ENCODE measurements around the gene DIAPH1.
A peak's percentile ranks its signal among the peaks of the same experiment; 100 is the strongest.

The DIAPH1 gene

DNA sequence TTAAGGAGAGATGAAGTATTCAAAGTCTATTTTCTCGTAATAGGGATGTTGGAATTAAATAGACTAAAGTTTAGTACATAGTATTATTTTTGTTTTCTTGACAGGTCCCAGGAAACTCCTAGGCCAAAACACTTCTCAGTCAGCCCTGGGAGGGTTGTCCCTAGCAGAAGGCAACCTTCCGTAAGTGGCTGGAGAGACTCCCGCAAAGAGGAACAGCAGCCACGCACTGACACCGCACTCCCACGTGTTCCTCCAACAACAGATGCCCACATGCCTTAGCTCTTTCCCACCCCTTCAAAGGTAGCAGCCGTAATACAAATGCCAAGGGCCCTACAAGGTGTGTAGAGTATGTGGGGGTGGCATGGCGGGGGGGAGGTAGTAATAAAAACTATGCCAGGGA, 101.5 kb downstream of the DIAPH1 start:
- no peak for DNase-seq

DNA sequence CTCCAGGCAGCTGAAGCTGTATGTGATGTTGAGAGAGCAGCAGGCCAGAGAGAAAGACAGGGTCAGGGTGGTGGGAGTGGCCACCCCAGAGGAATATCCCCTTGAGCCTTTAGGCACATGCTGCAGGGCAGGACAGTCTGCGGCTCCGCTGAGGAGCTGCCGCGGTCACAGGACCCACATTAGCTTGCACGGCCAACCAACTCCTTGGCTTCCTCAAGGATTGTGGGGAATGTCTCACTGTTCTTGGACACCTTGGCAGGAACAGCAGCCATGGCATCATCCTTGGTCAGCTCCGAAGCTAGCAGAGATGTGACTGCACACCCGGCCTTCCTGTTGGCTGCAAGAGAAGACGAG, 102.2 kb downstream of the DIAPH1 start:
- no peak for DNase-seq

GRCh38 chr5:141515946-141516671, 102.7 kb downstream of the DIAPH1 start:
- DNase-seq, result no peak

DNA sequence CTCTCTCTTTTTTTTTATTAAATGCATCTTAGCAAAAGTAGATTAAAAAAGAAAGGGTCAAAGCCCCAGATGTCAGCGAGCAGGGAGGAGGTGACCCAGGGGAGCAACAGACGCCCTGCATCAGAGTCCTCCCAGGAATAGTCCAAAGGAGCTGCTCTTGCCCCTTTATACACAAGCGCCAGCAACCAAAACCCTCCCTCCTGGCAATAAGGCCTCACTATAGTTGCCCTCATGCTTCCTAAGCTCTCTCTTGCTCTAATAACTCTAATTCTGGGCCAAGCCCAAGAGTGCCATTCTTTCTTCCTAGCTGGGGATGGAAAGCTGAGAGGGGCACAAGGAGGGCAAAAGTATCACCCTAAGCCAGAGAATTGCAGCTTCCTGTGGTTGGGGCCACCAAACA, 103.7 kb downstream of the DIAPH1 start:
- DNase-seq, result no peak

DNA sequence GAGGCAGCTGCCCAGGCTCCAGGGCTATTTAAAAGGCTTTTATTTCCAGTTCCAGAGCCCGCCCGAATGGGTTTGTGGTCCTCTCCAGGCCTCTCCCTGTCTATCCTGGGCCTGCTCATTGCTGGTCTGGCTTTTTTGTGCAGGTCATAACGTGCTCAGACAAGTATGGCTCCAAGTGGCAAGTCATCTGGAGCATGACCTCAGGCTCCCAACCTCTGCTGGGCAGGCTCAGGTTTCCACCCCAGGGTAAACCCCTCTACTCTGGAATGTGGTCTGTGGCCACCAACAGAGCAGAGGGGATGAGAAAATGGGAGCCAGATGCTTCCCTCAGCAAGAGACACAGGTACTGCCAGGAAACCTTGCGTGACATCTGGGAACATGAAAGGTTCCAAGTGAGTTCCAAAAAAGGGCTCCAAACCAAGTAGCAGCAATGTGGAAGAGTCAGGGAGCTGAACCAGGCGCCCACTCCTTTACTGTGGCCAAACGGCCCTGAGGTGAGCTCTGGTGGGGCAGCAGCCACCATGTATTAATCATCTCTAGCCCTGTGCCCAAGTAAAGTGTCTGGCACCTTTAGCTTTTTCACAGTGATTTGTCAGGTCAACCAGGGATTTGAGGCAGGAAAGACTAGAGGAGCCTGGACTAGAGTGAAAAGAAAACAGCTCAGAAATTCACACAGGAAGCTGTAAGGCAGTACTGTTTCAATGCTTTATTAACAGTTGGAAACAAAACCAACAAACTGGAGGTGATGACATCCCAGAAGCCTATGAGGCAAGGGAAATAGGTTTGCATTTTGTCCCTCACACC, 104.3 kb downstream of the DIAPH1 start:
- DNase-seq, result no peak

DNA sequence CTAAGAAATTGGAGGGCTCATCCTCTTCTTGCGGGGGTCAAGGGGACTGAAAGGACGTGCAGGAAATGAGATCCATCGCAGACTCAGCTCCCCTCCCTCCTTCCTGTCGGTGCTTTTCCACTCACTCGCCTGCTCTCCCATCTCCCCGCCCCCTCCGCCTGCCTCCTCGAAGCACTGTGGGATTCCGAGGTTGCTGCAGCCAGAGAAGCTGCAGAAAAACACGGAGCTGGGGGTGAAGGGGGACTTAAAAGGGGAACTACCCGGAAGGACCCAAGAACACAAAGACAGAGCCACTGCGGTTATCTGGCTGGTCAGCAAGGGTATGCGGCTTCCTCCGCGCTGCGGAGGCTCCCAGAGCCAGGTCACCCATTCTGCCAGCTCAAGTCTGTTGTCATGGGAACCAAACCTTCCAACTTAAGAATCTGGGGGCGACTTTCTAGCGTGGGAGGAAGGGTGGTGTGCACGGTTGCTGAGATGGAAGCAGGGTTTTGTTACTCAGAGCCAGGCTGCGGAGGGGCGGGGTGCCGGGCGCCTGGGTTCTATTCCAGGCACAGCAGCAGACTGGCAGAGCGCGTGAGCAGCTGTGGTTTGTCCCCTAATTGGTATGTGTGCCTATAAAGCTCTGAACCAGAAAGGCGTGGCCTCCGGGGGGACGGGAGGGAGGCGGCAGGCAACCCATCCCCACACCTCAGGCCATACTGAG, 105.0 kb downstream of the DIAPH1 start:
- no peak for DNase-seq

- DNase-seq, result no peak
These were observed 105.7 kb downstream of the DIAPH1 start for GRCh38 chr5:141512911-141513626.

DNA sequence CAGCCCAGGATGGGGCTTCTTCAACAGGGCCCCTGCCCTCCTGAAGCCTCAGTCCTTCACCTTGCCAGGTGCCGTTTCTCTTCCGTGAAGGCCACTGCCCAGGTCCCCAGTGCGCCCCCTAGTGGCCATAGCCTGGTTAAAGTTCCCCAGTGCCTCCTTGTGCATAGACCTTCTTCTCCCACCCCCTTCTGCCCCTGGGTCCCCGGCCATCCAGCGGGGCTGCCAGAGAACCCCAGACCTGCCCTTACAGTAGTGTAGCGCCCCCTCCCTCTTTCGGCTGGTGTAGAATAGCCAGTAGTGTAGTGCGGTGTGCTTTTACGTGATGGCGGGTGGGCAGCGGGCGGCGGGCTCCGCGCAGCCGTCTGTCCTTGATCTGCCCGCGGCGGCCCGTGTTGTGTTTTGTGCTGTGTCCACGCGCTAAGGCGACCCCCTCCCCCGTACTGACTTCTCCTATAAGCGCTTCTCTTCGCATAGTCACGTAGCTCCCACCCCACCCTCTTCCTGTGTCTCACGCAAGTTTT, 106.3 kb downstream of the DIAPH1 start:
- no peak for DNase-seq

GRCh38 chr5:141511771-141512325, 107.0 kb downstream of the DIAPH1 start:
- no peak for DNase-seq

GRCh38 chr5:141510850-141511601, 107.8 kb downstream of the DIAPH1 start:
- DNase-seq, result no peak

GRCh38 chr5:141510160-141510559, 108.6 kb downstream of the DIAPH1 start:
- no peak for DNase-seq

DNA sequence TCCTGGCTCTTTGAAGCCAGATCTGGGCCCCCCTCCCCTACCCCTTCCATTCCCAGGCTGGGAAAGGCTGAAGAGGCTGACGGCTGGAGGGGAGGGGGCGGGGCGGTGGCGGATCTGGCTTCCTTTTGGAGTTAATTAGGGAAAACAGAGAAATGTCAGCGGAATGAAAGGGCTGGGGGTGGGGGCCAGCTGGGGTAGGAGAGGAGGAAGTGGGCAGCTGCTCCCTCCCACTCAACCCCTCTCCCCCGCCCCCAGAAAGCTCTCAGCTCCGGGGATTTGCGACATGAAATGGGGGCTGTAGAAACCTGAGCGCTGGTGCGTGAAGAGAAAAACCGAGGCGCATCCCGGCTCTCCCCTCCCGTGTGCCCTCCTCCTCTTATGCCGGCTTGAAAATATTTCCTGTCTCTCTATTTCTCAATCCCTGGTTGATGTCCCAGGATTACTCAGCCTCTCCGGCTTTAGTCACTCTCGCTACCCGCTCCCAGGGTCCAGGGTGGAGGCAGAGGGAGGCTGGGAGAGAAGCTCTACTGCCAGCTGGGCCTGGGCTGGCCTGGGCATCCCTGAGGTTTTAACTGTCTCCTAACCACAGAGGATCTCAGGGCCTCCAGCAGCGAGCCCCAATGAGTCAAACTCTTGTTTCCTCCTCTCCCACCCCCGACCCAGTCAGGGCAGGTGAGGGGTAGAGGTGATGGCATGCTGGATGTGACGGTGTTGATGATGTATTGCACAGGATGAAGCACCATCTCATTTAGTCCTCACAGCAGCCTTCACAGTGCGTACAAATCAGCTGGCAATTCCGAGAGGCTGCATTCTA, 109.8 kb downstream of the DIAPH1 start:
- peak; percentile 44 for DNase-seq

DNA sequence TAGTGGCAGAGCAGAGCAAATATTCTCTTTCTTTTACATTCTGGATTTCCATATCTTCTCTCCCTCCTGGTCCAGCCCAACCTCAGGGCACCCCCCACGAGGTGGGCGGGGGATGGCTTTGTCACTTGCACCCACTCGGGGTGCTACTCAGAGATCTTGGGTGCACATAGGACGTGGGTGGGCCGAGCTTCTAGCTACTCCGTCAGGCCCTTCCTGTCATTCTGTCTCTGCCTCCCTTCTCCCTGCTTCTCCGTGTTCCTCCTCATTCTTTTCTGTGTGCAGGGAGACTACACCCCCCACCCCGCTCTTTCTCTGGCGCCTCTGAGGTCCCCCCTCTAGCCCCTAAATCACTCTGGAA, 110.4 kb downstream of the DIAPH1 start:
- DNase-seq, result no peak

DNA sequence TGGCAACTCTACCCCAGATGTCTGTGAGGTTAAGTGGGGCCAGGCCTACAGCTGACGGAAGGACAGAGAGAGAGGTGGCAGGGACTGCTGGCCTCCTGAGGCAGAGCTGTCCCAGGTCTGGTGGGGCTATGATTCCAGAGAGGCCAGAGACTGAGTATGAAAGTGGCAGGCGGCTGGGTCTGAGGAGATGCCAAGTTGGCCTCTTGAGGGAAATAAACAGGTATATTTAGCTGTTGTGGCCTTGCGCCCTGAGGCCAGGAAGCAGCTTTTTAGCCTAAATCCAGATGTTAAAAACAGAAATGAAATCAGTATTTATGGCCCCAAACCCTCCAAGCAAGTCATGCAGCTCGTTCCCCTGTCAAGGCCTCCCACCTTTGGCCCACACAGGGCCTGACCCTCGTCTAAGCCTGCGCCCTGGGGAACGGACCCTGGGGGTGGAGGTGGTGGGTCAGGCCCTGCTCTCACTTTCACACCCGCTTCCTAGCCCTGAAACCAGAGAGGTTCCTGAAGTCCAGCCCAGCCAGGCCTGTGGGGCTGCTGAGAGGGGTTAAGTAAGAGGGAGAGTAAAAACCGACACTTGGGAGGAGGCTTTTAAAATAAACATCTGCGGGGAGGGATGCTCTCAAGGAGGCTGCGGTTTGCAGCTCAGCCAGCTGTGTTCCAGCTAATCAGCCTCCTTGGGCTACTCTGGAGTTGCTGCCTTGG, 111.3 kb downstream of the DIAPH1 start:
- peak; percentile 33 for DNase-seq

- DNase-seq, result no peak
These were observed 112.2 kb downstream of the DIAPH1 start for GRCh38 chr5:141506381-141507155.

DNA sequence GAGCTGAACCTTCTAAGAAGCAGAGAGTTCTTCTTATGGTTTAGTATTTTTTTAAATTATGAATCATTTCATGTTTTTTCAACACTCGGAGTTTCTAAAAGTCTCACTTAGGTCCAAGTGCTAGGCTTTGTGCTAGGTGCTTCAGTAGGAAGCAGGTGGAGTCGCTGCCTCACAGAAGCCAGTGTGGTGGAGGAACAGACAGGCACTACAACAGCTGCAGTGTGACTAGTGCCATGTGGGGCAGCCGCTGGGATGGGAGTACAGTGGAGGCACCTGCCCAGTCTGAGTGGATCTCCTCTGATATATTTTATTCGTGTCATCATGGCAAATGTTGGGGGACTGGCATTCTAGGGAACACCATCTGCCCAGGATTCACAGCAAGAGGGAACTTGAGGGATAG, 114.6 kb downstream of the DIAPH1 start:
- no peak for DNase-seq

DNA sequence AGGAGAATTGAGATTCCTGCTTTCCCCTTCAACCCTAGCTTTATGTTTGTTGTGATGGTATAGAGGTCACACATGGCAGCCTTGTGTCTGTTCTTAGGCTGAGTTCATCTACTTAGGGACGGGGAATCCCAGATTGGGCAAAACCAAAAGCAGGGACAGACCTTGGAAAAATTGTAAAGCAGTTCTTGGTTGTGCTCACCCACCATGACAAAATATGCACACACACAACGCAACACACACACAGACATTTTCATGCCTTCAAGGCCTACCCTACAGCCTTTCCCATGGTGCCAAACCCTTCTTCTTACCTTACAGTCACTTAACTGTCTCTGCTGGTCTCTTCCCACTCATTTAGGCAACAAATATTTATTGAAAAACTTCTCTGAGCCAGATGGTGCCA, 115.1 kb downstream of the DIAPH1 start:
- no peak for DNase-seq

DNA sequence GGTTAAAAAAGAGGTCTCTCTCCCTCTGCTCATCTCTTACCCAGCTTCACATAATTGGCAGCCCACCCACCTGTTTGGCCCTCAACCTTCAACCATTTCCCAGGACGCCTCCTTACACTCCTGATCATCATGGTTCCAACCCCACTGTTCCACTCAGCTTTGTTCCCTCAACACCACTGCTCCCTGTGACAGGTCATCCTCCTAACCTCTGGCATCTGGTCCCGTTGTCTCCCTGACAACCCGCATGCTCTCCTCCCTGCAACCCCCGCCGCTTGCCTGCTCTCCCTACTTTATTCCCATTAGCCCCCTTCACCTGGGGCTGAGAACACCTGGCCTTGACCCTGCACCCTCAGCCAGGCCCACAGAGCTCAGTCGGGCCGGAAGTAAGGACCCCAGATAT, 117.0 kb downstream of the DIAPH1 start:
- DNase-seq, result no peak

DNA sequence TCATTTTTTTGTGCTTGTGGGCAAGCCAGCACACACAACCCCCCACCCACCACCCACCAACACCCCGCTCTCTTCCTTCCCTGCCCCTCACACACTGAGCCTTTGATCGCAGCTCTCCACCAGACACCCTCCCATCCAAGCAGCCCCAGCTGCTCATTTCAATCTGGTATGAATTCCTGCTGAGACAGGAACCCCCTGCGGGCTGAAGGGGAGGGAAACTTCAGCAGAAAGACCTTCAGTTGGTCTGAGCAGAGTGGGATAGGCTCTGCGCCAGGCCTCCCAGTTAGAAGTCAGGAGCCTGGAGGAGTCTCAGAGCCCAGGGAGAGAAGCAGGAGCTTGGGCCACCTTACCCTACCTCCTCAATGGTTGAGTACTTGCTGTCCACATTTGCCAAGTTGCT, 122.8 kb downstream of the DIAPH1 start:
- DNase-seq, result no peak

DNA sequence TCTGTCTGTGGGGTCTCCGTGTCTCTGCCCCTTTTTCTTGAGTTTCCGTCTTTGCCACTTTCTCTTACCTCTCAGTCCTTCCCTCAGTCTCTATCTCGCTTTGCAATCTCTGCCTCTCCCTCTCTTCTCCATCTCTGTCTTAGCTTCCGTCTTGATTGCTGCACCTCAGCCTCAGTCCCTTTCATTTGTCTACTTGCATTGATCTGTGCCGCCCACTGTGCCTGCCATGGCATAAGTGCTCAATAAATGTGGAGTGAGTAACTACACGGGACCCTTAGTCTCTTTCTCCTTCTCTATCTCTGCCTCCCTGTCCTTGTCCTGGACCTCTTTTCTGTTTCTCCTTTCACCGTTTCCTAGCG, 123.4 kb downstream of the DIAPH1 start:
- no peak for DNase-seq
